CD4-positive, alpha-beta T cell treated with Interleukin-17A for 4 hours (primary cell): ENCODE results near the gene PSAP.

Source experiments
- DNase-seq: peaks from one replicate; pipeline ENCODE4 v3.0.0-alpha.2; 2020; ENCODE audit warnings: mixed read lengths

The PSAP gene

GRCh38 chr10:71782221-71782916 lies 68.7 kb downstream of the PSAP start:
- no peak for DNase-seq

GRCh38 chr10:71780719-71781118 lies 70.3 kb downstream of the PSAP start:
- no peak for DNase-seq

- no peak for DNase-seq
Measured at GRCh38 chr10:71780156-71780555, 70.9 kb downstream of the PSAP start.

GRCh38 chr10:71779641-71780040 lies 71.4 kb downstream of the PSAP start:
- DNase-seq: no peak

- no peak for DNase-seq
Measured at GRCh38 chr10:71778071-71778825, 72.8 kb downstream of the PSAP start.

GRCh38 chr10:71777213-71777985 lies 73.7 kb downstream of the PSAP start:
- DNase-seq: no peak

- DNase-seq: no peak
Measured at GRCh38 chr10:71776481-71776925, 74.5 kb downstream of the PSAP start.

GRCh38 chr10:71774916-71775702 lies 75.9 kb downstream of the PSAP start:
- no peak for DNase-seq

- peak; percentile 94 for DNase-seq
Measured at GRCh38 chr10:71773221-71773971, 77.7 kb downstream of the PSAP start, which contains the start of gene VSIR. VSIR (minus strand) TSS chr10:71773520; CDS start chr10:71773439, 81 bp downstream.

GRCh38 chr10:71772832-71773220 lies 78.2 kb downstream of the PSAP start:
- peak; percentile 34 for DNase-seq

- DNase-seq: peak; percentile 46
Measured at GRCh38 chr10:71771821-71772617, 79.0 kb downstream of the PSAP start.

GRCh38 chr10:71771204-71771603 lies 79.8 kb downstream of the PSAP start:
- DNase-seq: peak; percentile 24

- DNase-seq: no peak
Measured at GRCh38 chr10:71770789-71771188, 80.3 kb downstream of the PSAP start.

- no peak for DNase-seq
Measured at GRCh38 chr10:71770255-71770654, 80.8 kb downstream of the PSAP start.

GRCh38 chr10:71769279-71769823 lies 81.7 kb downstream of the PSAP start:
- no peak for DNase-seq

- DNase-seq: no peak
Measured at GRCh38 chr10:71767420-71768035, 83.5 kb downstream of the PSAP start.

GRCh38 chr10:71766717-71767419 lies 84.2 kb downstream of the PSAP start:
- DNase-seq: no peak
